MCF 10A (cell line): ENCODE data around the gene CDADC1. TPM values are rescaled to one million over a fixed set of nuclear protein-coding genes. Genes with fewer than 3 reads are reported as not detected.

ENCODE experiments used
- BruUV-seq: library from RNA; stranded (reverse); fragments of 400-500 nt; replicated peaks from 2 replicates; lab custom pipeline; 2021; lab: Mats Ljungman, UMichigan
- CTCF ChIA-PET: fragments of 300-600 bp; sonication (Branson Sonifier 250); formaldehyde crosslinking; extraction: SDS; loops from one replicate; lab custom pipeline; 2021; ENCODE audit warnings: antibody characterized with exemption, inconsistent platforms; lab: Yijun Ruan, JAX
- POLR2A ChIA-PET: fragments of 300-600, 350-650 bp; sonication (Branson Sonifier 250); formaldehyde crosslinking; extraction: SDS; loops from one replicate; lab custom pipeline; 2020; ENCODE audit warnings: antibody characterized with exemption, inconsistent platforms; lab: Yijun Ruan, JAX
- DNase-seq: peaks from one replicate; pipeline ENCODE4 v3.0.0-alpha.2; 2018; ENCODE audit not compliant: unreplicated experiment
- H3K27ac Mint-ChIP-seq: one replicate; pipeline ENCODE4 v1.8.0; 2022; ENCODE audit warnings: mild to moderate bottlenecking, low read depth, mixed read lengths; ENCODE audit not compliant: unreplicated experiment
- H3K27me3 Mint-ChIP-seq: one replicate; pipeline ENCODE4 v1.8.0; 2022; ENCODE audit warnings: mixed read lengths; ENCODE audit not compliant: insufficient read depth, unreplicated experiment
- H3K36me3 Mint-ChIP-seq: one replicate; pipeline ENCODE4 v1.8.0; 2022; ENCODE audit warnings: mild to moderate bottlenecking, moderate library complexity, mixed read lengths; ENCODE audit not compliant: insufficient read depth, unreplicated experiment
- H3K4me1 Mint-ChIP-seq: one replicate; pipeline ENCODE4 v1.8.0; 2022; ENCODE audit warnings: mixed read lengths; ENCODE audit not compliant: insufficient read depth, unreplicated experiment
- H3K4me3 Mint-ChIP-seq: one replicate; pipeline ENCODE4 v1.8.0; 2022; ENCODE audit warnings: mild to moderate bottlenecking, moderate library complexity, mixed read lengths; ENCODE audit not compliant: unreplicated experiment
- H3K9me3 Mint-ChIP-seq: one replicate; pipeline ENCODE4 v1.8.0; 2022; ENCODE audit warnings: mixed read lengths; ENCODE audit not compliant: unreplicated experiment
- intact Hi-C: fragments of 100-400 bp; cut with micrococcal nuclease; formaldehyde crosslinking; loops from 2 replicates; pipeline ENCODE4 v1.14.1; 2022
- total RNA-seq: library from RNA; stranded (reverse); gene quantifications from 2 replicates; pipeline ENCODE4 v1.2.3, GENCODE V29; 2022
- TF ChIP-seq, protein P1 (sequence below): fragments of 200-600 bp; IDR thresholded peaks from one replicate; pipeline ENCODE4 v1.8.0; 2022; ENCODE audit warnings: antibody characterized with exemption, mild to moderate bottlenecking; ENCODE audit not compliant: unreplicated experiment

CDADC1 gene
- total RNA-seq, 1 experiment from 2014 or later: 9.4 TPM

- peaks cover 23% of the 10 kb centered on the region for H3K4me1 Mint-ChIP-seq
- ChIA-PET CTCF (interaction anchor here (0.5 to 1.4 kb wide), 4 partner anchors 126 to 266 kb away, joined by 3 to 4 read pairs (median 3); no protein-coding TSS in a partner anchor), POLR2A (no interaction called here)
- TF ChIP-seq, protein P1, sequence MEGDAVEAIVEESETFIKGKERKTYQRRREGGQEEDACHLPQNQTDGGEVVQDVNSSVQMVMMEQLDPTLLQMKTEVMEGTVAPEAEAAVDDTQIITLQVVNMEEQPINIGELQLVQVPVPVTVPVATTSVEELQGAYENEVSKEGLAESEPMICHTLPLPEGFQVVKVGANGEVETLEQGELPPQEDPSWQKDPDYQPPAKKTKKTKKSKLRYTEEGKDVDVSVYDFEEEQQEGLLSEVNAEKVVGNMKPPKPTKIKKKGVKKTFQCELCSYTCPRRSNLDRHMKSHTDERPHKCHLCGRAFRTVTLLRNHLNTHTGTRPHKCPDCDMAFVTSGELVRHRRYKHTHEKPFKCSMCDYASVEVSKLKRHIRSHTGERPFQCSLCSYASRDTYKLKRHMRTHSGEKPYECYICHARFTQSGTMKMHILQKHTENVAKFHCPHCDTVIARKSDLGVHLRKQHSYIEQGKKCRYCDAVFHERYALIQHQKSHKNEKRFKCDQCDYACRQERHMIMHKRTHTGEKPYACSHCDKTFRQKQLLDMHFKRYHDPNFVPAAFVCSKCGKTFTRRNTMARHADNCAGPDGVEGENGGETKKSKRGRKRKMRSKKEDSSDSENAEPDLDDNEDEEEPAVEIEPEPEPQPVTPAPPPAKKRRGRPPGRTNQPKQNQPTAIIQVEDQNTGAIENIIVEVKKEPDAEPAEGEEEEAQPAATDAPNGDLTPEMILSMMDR: no peak
- H3K27me3 Mint-ChIP-seq: no peaks in the 10 kb centered on the region
- DNase-seq: no peak
- H3K9me3 Mint-ChIP-seq: no peaks in the 10 kb centered on the region
- no peak overlapping the region for H3K4me3 Mint-ChIP-seq
- H3K36me3 Mint-ChIP-seq: peaks cover 6% of the 10 kb centered on the region
- no TSS peak for BruUV-seq
- H3K27ac Mint-ChIP-seq: no peak overlapping the region
- intact Hi-C loops: no loop called here
These were observed 56.0 kb downstream of the CDADC1 start for GRCh38 chr13:49303533-49304252.

DNA sequence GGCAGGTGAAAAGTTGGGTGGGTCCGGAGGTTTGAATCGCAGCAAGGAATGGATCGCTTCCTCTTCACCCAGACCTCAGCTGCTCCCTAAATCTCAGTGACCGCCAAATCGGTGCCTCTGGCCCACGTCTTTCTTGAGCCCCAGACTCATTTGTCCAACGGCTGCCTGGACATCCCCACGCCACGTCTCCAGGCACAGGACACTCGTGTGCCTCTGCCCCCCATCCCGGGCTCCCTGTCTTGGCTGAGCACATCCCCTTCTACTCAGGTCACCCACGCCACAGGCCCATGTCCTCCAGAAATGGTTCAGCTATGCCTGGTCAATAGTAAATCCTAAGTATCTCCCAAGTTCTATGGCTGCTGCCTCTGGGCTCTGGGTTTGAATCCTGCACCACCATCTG is 56.6 kb downstream of the CDADC1 start:
- ChIA-PET POLR2A (no interaction called here), CTCF (no interaction called here)
- H3K9me3 Mint-ChIP-seq: no peaks in the 10 kb centered on the region
- BruUV-seq: no TSS peak
- no peak overlapping the region for H3K4me3 Mint-ChIP-seq
- intact Hi-C loops: no loop called here
- H3K27me3 Mint-ChIP-seq: no peaks in the 10 kb centered on the region
- TF ChIP-seq, protein P1: no peak
- no peak overlapping the region for H3K27ac Mint-ChIP-seq
- peaks cover 2% of the 10 kb centered on the region for H3K36me3 Mint-ChIP-seq
- H3K4me1 Mint-ChIP-seq: peaks cover 18% of the 10 kb centered on the region
- DNase-seq: no peak

GRCh38 chr13:49304763-49305700 is 57.3 kb downstream of the CDADC1 start:
- BruUV-seq: no TSS peak
- CTCF ChIA-PET: interaction anchor here (1.6 kb wide), 1 partner anchor 303 kb away, joined by 5 read pairs; no protein-coding TSS in a partner anchor
- peaks cover 17% of the 10 kb centered on the region for H3K4me1 Mint-ChIP-seq

More at GRCh38 chr13:49304763-49305700, 57.3 kb downstream of the CDADC1 start:
- Mint-ChIP-seq H3K27me3 (no peaks in the 10 kb centered on the region), H3K27ac (no peak overlapping the region), H3K4me3 (no peak overlapping the region), H3K36me3 (no peaks in the 10 kb centered on the region), H3K9me3 (no peaks in the 10 kb centered on the region)
- intact Hi-C loops: no loop called here
- TF ChIP-seq, protein P1: no peak
- no peak for DNase-seq
- POLR2A ChIA-PET: no interaction called here
